Activated CD8-positive, alpha-beta memory T cell treated with anti-CD3 and anti-CD28 coated beads, Interleukin-2, amount 50 U/mL, for 1 hour (primary cell): ENCODE results near the gene CBFB.

Experiments used
- DNase-seq: peaks from one replicate; pipeline ENCODE4 v3.0.0-alpha.2; 2020; ENCODE audit errors: extremely low read depth

Gene CBFB

GRCh38 chr16:67128887-67129286, 99.9 kb downstream of the CBFB start:
- DNase-seq = no peak

DNA sequence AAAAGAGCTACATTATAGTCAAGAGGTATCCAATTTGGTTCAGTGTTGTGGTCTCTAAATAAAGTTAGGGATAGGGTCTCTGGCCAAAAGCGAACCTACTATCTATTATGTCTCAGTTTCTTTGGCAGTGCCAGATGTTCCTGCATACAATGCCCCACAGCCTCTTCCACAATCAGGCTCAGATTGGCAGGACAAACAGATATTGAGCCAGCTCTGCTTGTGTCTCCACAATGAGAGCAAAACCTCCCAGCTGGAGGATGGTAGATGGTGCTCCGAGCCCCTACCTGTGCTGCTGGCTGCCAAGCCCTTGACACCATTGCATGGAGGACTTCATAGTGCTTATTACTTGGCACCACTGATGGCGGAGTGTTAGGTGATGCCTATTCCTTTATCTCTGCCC, 100.5 kb downstream of the CBFB start:
- DNase-seq = no peak

DNA sequence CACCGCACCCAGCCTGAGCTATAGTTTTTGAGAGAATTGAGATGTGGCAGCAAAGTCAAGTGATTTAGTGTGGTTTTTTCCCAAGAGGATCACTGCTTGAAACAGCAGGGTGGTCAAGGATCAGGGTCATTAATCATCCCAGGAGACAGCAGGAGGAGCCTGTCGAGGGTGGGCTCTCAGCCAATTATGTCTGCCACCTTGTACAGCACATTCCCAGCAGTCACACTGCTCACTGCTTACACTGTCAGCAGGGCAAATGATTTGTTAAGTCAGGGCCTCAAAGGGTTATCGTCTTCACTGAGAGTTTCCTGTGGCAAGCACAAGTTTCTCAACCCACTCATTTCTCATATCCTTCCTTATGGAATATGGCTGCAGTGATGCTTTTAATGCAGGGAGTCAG, 108.7 kb downstream of the CBFB start:
- DNase-seq = no peak

DNA sequence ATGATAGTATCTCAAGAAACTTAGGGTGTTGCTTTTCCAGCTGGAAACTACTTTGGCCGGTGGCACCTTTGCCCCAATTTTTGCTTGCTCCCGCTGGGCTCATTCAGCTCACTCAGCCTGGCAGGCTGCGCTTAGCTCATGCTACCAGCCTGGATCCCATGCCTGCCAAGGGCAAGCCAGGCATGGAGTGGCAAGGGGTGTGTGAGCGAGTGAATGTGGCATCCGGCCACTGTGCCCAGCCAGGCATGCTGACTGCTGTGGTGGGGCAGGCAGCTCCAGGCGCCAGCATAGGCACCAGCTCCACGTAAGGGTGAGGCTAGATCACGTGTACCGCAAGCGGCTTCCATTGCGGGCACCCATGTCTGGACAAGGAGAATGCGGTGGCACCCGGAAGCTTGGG, 112.4 kb downstream of the CBFB start:
- no peak for DNase-seq

- DNase-seq = no peak
Observed at GRCh38 chr16:67142342-67142741, 113.4 kb downstream of the CBFB start.

GRCh38 chr16:67144943-67145342, 116.0 kb downstream of the CBFB start:
- no peak for DNase-seq

- DNase-seq = no peak
Observed at GRCh38 chr16:67145746-67146145, 116.8 kb downstream of the CBFB start.

GRCh38 chr16:67146523-67147357, 117.8 kb downstream of the CBFB start:
- DNase-seq = no peak

DNA sequence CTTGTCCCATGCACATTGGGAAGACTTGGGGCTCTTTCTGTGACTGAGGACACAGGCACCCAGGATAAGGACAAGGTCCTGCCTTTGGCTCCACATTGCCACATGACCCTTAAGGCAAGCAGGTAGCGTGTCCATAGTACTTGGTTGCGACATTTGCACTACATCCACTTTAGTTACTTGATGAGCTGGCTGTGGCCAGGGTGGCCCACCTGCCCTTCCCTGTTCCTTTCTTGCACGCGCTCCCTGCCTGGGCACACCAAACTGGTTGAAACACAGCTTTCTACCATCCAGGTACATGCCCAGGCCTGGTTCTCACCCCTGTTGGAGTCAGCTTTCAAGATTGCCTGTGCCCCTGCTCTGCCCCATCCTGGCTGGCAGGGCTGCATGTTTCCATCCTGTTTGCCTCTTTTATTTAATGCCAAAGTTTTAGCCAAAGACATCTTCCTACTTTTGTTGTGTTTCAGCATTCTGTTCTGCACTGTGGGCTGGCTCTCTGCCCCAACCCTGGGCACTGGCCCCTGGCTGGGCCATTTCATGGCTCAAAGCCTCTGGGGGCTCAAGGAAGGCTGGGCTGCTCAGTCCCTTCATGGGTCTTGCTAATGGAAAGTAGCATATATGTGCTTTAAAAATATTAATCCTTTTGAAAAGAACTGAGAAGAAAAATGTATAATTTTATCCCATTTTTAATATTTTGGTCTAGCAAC, 118.6 kb downstream of the CBFB start:
- DNase-seq = no peak

DNA sequence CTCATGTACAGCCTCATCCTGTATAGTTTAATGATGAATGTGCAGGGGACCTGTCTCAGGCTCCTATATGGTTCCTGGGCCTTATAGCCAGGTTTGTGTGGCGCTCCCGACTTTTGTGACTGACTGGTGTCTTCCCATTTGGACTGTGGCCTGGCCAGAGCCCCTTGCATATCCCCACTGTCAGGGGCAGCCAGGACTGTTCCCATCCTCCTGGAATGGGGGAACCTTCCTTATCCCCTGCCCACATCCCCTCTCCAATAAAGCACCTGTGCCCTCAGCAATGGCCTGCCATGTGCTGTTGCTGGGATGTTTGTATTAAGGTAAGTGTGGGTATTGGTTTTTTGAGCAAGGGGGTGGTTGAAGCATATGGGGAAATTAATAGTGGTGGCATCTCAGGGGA, 119.3 kb downstream of the CBFB start:
- no peak for DNase-seq

DNA sequence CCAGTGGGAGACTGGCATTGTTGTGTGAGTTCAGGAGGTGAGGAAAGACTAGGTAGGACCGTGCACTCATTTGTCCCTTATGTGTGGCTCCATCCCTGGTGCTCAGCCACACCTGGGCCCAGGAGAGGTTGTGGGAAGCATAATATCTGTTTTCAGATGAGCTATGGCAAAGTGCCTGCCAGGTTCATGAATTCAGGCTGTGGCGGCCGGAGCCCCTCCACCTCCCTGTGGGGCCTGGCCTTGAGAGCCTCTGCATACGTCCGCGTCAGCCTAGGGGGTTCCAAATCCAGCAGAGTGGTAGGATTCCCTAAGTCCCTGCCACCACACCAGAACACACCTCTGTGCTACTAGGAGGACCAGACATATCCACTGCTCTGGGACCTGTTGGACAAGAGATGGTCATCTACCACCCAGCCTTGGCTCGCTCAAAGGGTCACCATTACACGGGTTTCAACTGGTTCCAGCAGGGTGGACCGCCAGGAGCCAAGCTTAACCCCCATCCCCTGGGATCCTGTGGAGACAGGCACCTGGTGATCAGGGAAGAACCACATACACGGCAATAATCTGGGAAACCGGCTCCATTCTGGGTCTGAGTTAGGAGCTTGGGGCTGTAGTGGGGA, 119.8 kb downstream of the CBFB start:
- no peak for DNase-seq

GRCh38 chr16:67149276-67150046, 120.5 kb downstream of the CBFB start:
- no peak for DNase-seq

DNA sequence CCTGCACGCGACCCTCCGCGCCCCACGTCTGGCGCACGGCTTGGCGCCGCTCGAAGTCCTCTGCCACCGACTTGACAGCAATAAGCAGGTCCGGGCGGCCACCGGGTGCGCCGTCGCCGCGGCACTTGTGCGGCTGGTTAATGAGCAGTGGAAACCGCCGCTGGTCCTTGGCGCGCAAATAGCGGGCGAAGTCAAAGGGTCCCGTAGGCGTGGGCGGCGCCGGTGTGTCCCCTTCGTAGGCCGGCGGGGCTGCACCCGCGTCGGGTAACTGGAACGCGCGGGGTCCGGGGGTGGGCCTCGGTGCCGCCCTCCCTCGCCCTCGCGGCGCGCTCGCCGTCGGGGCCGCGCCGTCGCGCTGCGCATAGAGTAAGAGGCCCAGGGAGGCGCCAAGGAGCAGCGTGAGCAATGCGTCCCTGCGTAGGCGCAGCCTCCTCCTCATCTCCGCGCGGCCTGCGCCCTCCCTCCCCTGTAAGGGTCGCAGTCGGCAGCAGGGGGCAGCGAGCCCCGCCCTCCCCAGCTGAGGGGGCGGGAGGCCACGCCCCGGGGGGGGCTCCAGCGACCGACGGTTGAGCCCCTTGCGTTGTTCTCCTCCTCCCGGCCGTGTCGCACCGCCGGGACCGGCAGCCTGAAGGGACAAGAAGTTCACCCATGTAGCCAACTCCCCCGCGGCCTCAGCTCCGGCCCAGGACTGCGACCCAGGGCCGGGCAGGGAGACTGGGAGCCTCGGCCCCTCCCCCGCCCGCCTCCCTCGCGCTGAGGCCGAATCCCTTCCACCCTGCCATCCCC, 121.3 kb downstream of the CBFB start:
- no peak for DNase-seq
